Heart left ventricle (tissue), 13 donors: ENCODE data around the gene RUFY1.

Experiments
- CTCF ChIP-seq, 12 donors: fragments of 200-600 bp; sonication (generic) in 4 of 12; IDR thresholded peaks; one replicate each; pipeline versions ENCODE4 v1.5.0 to v1.8.0; 2018 to 2022; ENCODE audit warnings: antibody characterized with exemption in 12 of 12, mild to moderate bottlenecking in 5 of 12
- POLR2A ChIP-seq, 2 donors: fragments of 450-650 bp; IDR thresholded peaks; one replicate each; pipeline ENCODE4 v1.6.1; 2017; ENCODE audit warnings: antibody characterized with exemption in 2 of 2, mild to moderate bottlenecking in 2 of 2, moderate library complexity in 2 of 2
- donor health status: ischemic (EF 13 %, LVEDD 7.1; RV severe dilation, severe dysfunction).
- donor health status: DM: no; HTN: yes; CAD: no.
- donor health status: DM: no; HTN: no; CAD: no.
- donor health status: ischemic (EF 25% LVEDD 6.9; RV normal size, moderate dysfunction).
- donor health status: ischemic (EF 25% LVEDD 5.7; RV mildly dilated, moderate dysfunction).
- donor health status: ischemic (EF 35%, LVEDD 5.7; RV mildly dilated, moderate dysfunction).
- donor health status: nonischemic (EF 11% LVEDD 7.7; RV severe dilation, severe dysfunction).
- donor health status: DM: yes; HTN: yes; CAD: no.
- donor health status: PGD.
- donor health status: ischemic (EF 29% LVEDD 5.4; RV normal size, mild dysfunction).
- donor health status: nonischemic (EF 23%, LVEDD 6.1; RV moderate dilation, normal function).

GRCh38 chr5:179606071-179606909 lies 55.9 kb downstream of the RUFY1 start:
- TF ChIP-seq CTCF (IDR thresholded peaks at IDR 0.05) (no peak), POLR2A (IDR thresholded peaks at IDR 0.05) (no peak)
